ENCODE data around the gene OLFML3.

- TF ChIP-seq PRDM15 (CRISPR knock-in tag; IDR thresholded peaks at IDR 0.05) = no peak
- TF ChIP-seq NFIC (IDR thresholded peaks at IDR 0.05; ENCODE audit: low read length) = no peak
- no peak for TF ChIP-seq ETV6 (CRISPR knock-in tag; conservative IDR thresholded peaks at IDR 0.05)
- TF ChIP-seq E2F2 (CRISPR knock-in tag; IDR thresholded peaks at IDR 0.05; ENCODE audit: borderline replicate concordance) = no peak
- no peak for TF ChIP-seq POLR2AphosphoS5 (IDR thresholded peaks at IDR 0.05; ENCODE audit: low read depth, low read length)
- TF ChIP-seq MXD1 (CRISPR knock-in tag; IDR thresholded peaks at IDR 0.05) = no peak
- no peak for TF ChIP-seq HINFP (CRISPR knock-in tag; IDR thresholded peaks at IDR 0.05; ENCODE audit: low read depth)
- TF ChIP-seq ATF6 (CRISPR knock-in tag; conservative IDR thresholded peaks at IDR 0.05) = no peak
- no peak for TF ChIP-seq ZFP36 (IDR thresholded peaks at IDR 0.05; ENCODE audit: borderline replicate concordance, low read depth, low read length, partially characterized antibody)
- no peak for TF ChIP-seq GZF1 (CRISPR knock-in tag; IDR thresholded peaks at IDR 0.05)
- no peak for TF ChIP-seq ZNF768 (CRISPR knock-in tag; IDR thresholded peaks at IDR 0.05)
- TF ChIP-seq ZXDC (CRISPR knock-in tag; IDR thresholded peaks at IDR 0.05) = no peak
Observed at GRCh38 chr1:113930499-113931161, 48.6 kb upstream of the OLFML3 start.

Measured in HepG2 (cell line).